Amniotic epithelial cell (primary cell): ENCODE results near the gene RLBP1.
A peak's percentile ranks its signal among the peaks of the same experiment; 100 is the strongest.

Experiments
- DNase-seq: peaks from one replicate; pipeline ENCODE4 v3.0.0-alpha.2; 2010; ENCODE audit warnings: low read depth

Gene RLBP1

DNA sequence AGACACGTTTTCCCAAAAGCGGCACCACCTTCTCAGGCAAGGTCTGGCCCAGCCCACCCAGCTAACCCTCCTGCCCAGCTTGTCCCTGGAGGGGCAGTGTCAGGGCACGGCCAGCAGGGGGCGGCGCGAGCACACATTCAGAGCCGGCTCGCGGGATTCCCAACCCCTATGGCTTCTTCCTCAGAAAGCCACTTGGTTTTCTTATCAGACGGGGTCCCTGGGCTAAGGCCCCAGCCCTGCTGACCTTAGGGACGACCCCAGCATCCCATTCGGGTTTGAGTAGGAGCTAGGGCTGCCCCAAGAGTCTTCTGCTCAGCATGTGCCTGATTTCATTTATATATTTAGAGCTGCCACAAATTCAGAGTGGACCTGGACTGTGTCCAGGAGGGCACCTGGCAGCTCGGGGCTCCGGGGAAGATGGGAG, 14.5 kb downstream of the RLBP1 start:
- DNase-seq, result peak; percentile 34

DNA sequence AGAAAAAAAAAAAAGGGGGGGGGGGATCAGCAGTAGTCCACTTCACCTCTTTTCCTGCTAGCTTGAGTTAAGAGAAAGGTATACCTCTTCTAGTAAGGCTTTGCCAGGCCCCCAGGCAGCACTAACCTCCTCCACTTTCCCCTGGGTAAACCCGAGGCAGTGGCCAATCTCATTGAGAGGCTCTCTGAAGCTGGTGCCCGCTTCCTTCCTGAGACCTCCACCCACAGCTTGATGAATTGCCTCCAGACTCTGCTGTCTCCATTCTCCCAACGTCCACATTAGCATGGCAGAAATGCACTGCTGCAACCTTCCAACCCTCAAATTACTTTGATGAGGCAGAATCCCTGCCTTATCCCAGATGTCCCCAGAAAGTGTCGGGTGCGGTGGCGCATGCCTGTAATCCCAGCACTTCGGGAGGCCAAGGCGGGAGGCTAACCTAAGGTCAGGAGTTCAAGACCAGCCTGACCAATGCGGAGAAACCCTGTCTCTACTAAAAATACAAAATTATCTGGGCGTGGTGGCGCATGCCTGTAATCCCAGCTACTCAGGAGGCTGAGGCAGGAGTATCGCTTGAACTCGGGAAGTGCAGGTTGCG, 15.3 kb downstream of the RLBP1 start:
- no peak for DNase-seq

DNA sequence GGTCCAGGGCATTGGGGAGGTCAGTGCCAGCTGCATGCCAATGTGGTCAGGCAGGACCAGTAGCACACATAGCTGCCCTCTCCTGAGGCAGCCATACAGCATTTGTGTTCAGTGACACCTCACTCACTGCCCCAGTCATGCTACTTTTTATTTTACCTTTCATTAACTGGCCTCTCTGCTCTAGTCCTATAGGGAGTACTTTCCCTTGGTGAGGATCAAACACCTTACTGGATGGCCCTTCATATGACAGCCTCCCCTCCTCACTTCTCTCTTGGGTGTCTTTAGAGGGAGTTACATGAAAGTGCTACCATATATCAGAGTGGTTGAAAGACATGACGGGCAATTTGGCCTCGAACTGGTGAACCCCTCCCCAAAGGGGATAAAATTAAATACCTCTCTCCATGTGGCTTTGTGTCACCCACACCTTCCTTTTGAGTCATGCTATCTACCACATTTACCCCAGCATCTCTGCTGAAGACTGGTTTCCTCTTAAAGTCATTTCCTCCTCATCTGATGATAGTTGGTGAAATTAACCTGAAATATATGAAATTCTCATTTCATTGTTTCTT, 17.6 kb downstream of the RLBP1 start:
- DNase-seq, result no peak

DNA sequence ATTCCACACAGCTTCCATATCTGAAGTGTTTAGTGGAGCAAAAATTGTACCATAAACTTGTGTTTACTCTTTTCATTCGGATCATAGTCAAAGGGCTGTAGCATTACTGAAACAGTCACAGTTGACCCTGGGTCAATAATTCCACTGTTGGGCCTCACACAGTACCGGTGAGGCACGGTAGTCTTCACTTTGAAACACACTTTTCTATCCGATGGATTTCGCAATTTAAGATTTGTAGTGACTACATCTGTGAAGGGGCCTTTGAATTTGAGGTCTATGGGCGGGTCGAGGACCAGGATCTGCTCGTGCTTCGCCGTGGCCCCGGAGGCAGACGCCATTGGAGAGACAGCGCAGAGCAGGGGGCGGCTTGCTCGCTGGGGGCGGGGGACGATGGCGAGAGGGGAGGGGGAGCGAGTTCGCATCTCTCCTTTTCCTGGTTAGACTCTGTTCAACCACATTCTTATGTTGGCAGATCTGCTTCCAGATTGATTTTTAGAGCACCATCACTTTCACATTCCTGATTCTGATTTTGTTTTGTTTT, 19.8 kb downstream of the RLBP1 start:
- DNase-seq, result no peak

DNA sequence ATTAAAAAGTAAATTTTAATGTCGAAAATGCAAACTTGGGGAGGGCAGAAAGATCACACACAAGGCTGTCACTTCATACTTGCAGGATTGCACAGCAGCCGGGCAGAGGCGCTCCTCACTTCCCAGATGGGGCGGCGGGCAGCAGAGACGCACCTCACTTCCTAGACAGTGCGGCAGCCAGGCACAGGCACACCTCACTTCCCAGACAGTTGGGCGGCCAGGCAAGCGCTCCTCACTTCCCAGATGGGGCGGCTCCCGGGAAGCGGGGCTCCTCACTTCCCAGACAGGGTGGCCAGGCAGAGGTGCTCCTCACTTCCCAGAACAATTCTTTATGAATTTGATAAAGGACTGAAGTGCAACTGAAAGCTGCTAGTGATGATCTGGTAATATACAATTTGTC, 21.2 kb downstream of the RLBP1 start:
- no peak for DNase-seq

DNA sequence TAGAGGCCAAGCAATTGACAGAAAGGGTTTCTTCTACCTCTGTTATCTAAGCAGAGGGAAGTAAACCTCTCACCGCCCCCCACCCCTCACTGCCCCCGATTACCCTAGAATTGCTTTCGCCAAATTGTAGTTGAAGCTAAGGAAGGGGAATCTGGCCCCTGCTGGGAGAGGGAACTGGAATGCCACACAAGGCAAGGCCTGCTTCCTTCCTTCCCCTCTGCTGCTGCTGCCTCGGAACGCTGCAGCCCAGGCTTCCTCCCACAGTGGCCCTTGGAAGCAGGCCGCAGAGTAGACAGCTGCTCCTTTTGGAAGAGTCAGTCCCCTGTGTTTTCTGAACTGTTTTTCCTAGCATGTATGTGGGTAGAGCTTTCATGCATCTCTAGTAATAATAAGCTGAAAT, 21.6 kb downstream of the RLBP1 start:
- DNase-seq, result no peak

DNA sequence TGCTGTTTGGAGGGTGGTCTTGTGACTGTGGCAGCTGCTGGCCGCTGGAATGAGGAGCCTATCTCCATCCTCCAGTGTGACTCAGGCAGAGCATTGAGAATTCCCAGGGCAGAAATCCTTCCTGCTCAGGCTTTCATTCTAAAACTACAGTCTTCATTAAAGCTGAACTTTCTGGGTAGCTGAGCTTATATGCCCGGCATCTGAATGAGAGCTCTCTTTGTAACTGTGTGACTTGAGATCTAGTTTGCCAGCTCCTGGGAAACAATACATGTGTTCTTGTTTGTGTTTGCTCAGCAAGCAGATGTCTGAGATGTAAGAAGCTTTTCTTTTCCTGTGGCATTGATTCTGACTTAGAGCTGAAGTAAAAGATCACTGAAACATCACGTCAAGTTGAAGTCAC, 22.4 kb downstream of the RLBP1 start:
- DNase-seq, result no peak

DNA sequence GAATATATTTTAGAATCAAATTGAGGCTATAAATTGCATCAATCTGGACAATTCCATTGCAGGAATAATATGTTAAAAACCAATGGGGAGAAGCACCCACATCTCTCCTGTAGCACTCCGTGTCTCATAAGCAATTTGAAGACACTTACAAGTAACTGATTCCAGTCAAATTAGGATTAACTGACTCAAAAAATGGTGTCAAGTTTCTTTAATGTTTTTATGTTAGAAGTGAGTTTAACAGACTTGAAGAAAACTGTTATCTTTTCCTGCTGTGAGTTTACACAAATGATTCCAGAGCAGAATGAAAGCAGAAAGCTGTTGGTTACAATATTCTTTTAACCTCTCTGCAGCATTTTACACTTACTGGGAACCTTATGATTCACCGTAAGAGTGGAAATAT, 23.2 kb downstream of the RLBP1 start:
- DNase-seq, result no peak

DNA sequence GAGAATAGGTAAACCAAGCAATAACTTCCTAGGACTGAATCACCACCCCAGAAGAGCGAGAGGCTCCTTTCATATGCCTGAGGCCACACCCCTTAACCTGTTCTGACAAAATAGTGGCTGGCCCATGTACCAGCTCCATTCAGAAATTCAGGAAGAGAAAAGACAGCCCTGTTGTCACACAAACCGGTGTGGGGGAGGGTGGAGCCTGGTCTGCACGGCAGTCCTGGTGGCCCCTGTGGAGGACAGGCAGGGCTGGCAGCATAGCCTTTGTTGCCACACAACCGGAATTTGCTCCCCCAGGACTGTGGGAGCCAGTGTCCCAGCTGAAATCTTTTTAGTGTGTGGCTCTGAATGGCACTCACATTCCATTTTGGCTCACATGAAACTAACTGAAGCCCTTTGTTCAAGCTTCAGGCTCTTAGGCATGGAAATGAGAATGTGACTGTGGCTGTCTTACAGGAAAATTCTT, 23.8 kb downstream of the RLBP1 start:
- no peak for DNase-seq

DNA sequence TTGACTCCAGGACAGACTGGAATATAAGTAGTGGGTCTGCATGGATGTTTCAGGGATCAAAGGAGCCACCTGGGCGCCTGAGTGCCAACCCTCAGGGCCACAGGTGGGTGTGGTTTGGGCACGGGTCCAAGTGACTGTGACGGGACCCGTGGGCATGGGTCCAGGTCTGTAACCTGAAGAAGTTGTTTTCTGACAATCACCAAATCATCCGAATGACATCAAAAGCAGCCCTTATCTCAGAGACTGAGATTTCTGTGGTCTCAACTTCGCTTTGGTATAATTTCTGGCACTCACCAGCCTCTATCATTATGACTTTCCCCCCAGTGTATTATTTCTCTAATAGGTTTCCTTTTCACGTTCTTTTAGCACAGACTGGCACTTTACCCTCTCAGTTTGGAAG, 24.4 kb downstream of the RLBP1 start:
- no peak for DNase-seq

DNA sequence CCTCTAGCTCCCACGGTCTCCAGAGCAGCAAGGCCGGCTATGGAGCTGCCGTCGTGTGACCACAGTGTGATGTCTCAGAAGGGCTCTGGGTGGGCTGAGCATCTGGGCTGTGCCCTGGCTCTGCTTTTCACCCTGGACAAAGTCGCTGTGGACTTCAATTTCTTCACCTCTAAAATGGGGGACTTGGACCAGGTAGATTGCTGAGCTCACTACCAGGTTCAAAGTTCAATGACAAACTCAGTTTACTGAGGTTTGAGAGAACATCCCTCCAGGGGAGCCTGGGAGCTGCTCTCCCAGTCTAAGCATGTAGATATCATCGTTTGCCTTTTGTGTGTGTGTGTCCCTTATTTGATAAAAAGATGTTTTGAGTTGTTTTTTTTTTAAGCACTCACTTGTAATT, 25.1 kb downstream of the RLBP1 start:
- DNase-seq, result no peak

DNA sequence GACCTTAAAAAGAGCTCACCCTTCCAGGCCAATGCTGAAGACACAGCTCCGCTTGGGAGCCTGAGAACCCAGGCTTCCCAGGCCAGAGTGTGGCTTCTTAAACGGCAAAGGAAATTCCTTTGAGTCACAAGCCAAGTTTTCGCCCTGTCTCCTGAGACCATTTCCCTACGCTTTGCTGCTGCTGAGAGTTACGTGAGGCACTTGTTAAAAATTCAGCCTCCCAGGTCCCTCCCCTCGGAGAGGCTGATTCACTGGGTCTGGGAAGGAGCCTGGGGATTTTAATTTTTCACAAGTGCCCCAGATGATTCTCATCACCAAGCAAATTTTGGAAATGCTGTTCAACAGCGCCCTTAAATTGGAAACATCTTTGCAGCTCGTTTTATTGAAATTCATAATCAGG, 25.5 kb downstream of the RLBP1 start:
- no peak for DNase-seq

DNA sequence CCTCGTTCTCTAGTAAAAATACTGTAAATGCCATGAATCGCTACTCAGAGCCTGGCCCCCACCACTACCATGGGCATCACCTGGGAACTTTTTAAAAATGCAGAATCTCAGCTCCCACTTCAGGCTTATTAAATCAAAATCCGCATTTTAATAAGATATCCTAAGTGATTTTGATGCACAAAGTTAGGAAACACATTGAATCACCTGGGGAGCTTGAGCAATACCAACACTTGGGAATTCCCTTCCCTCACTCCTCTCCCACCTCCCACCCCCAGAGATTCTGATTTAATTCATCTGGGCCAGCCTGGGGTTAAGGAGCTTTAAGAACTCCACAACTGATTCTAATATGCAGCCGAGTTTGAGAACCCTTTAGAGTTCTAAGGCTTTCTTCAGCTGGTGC, 26.8 kb downstream of the RLBP1 start:
- no peak for DNase-seq

DNA sequence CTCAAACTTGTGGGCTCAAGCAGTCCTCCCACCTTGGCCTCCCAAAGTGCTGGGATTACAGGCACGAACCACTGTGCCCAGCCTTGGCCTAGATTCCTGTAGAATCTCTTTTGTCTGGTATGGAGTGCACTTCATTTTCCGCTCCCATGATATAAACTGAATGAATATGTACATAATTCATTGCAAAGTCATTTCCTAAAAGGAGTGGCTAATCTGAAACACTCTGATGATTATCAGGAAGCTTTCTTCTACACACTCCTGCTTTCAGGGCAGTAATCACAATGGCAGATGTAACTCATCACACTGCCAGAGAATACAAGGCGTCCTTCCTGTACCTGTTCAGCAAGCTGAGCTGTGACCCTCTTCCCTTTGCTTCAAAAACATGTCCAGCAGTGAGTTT, 28.6 kb downstream of the RLBP1 start:
- DNase-seq, result peak; percentile 27

DNA sequence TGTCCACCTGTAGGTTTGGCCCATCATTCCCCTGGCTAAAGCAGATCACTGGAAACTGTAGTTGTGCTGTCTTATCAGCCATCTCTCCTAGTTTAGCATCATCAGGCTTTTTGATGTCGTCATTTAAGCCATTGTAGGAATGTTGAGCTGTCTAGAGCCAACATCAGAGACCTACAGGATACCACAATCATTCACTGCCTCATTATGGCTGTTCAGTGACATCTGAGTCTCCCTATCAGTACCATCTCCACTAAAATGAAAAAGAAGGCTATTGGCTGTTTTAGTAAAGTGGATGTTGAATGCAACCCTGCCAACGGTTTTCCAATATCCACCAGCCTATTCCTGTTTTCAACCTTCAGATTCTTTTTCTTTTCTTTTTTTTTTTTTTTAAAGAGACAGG, 29.2 kb downstream of the RLBP1 start:
- DNase-seq, result peak; percentile 23

DNA sequence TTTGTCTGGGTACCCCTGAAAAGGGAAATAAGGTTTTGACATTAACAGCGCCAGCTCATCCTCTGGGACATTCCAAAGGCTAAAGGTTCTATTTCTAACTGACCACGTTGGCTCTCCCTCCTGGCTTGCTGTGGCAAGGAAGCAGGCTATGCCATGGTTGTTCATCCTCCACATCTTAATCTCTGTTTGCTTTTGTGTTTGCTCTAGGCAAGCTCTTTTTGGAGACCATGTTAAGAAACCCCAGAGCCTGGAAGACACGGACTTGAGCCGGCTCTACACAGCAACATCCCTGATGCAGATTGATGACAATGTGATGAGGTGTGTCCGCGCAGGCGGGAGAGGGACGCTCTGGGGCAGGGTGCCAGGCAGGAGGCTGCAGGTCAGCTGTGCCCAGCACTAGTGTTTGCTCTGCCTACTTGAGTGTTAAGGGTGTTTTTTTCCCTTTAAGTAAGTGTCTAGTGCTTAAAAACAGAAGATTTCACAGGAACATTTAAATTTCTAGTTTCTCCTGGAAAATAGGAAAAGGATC, 33.3 kb downstream of the RLBP1 start:
- DNase-seq, result no peak

DNA sequence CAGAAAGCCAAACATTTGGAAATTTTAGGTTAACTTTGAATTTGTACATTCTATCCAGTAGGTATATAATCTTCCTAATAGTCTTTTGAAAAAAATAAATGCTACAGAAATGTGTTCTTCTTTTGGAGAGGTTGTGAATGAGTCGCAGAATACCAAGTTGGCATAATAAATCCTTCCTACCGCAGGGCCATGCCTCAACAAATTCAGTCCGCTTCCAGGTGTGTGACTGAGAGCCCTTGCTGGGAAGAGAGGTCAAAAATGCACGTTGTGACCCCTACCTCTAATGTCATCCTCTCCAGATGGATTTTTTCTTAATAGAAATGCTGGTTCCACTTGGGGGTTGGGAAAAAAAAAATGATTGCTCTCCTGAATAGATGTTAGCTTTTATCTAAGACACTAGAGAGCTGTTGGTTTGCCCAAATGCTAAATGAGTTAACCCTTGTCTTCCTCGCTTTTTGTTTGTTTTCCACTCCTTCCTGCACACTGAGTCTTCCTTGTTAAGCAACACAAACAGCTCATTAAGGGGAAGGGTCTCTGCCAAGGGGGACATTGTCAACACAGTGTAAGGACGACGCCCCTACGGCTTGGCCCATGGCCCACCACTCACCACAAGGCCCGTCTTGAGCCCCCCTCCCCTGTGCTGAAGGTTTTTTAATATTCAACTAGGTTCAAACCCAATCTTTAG, 33.9 kb downstream of the RLBP1 start:
- no peak for DNase-seq

DNA sequence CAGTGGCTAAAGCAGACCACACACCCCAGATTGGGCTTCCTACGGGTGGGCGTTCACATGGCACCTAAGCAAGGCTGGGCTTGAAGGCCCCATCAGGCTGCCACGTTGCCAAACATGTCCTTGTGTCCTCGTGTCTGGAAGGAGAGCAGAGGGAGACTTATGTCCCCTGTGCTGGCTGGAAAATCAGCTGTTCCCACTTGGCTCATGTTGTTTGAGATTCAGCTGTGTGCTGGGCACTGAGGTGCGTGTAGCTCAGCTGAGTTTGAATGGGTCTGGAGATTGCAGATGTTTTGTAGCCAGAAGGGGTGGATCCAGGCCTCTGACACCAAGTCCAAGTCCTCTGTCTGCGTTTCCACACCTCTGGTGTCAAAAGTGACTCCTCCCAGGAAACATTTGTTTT, 34.6 kb downstream of the RLBP1 start:
- DNase-seq, result no peak

DNA sequence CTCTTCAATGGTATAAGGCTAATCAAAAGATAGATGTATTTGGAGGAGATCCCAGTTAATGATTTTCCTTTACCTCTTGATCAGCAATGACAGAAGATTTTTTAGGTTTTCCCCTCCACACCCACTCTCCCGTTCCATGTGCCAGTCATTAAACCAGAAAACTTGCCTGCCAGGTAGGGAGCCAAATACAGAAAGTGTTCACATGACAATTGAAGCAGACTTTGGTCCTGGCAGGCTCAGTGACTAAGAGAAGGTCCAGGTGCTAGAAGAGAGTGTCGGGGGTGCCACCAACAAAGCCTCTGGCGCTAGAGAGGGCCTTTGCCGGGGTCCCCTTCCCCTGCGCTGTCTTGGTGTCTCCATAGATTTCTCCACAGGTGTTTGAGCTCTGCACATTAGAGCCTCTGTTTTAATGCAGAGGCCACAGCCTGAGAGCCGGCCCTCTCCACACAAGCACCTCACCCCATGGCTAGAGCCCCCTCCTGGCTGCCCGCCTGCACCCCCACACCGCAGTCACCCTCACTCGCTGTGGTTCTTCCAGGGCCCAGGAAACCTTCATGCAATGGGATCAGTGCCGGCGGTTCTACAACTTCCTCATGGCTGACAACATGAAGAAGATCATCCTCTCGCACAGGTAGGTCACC, 36.4 kb downstream of the RLBP1 start:
- DNase-seq, result no peak

DNA sequence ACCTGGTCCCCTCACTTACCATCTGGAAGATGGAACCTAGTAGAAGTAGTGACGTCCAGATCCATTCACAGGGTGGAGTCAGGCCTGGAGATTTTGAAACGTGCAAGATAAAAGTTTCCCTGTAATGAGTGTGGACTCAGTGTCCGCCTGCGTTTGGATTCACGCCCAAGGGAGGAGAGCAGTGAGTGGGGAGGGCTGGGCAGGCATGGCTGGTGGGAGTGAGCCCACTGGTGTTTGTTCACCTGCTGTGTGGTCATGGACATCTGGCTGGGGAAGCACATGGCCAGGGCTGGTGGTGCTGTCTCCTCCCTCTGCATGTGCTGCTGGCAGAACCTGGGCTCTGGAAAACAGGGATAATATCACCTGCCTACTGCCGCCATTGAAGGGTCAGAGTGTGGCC, 37.0 kb downstream of the RLBP1 start:
- no peak for DNase-seq

DNA sequence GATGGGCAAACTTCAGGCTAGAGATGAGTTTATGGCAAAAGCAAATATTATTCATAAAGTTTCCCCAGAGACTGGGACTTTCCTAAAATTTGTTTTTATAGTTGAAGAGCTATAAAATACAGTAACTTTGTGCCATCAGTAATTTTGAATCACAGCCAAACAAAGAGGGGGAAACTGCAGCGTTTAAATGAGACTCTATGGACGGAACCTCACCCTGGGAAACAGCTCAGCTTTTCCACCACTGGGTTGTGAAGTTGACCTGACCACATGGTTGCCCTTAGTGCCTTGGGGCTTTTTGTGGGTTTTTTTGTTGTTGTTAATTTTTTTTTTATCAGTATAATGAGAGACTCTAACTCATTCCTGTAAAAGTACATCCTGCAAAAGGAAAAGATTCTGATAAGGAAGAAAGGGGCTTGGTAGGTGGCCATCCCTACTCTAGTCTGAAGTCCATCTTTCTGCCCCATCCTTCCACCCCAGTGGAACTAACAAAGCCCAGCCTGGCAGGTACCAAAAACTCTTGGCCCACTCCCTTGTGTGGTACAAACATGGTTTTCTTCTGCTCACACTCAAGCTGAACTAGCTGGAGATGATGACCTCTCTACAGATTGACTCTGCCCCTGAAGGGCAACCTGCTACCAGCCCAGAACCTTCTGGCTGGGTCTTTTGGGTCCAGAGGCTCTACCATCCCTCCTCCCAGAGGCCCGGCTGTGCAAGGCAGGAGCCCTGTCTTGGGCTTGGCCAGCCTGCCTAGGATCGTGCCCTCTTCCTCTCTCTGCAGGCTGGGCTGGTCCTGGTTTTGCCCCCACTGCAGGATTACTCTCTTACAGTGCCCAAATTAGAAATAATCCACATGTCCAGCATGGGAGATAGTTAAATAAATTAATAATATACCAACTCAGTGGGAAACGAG, 41.2 kb downstream of the RLBP1 start:
- no peak for DNase-seq
